K562 (cell line): ENCODE data around the gene FLAD1. TPM values are rescaled to one million over a fixed set of nuclear protein-coding genes. Genes with fewer than 3 reads are reported as not detected.

Experiments used
- ARID3B ChIP-seq: fragments of 250-450 bp; sonication (Bioruptor Pico); IDR thresholded peaks from 2 replicates; pipeline ENCODE4 v1.4.0; 2020; ENCODE audit warnings: borderline replicate concordance
- ATF7 ChIP-seq: fragments of 450-650 bp; IDR thresholded peaks from 2 replicates; pipeline ENCODE4 v1.7.1; 2014; ENCODE audit warnings: mild to moderate bottlenecking, moderate library complexity
- BMI1 ChIP-seq: fragments of 150-350 bp; IDR thresholded peaks from 2 replicates; pipeline ENCODE4 v1.6.1; 2014; ENCODE audit warnings: low read length
- EHMT2 ChIP-seq: fragments of 450-650 bp; IDR thresholded peaks from 2 replicates; pipeline ENCODE4 v1.6.1; 2018; ENCODE audit warnings: antibody characterized with exemption
- FOSL1 ChIP-seq: fragments of 200-800 bp; sonication (Bioruptor generic); conservative IDR thresholded peaks from 2 replicates; pipeline ENCODE4 v1.6.1; 2016; ENCODE audit warnings: missing genetic modification characterization, missing compliant biosample characterization
- GTF2F1 ChIP-seq: IDR thresholded peaks from 2 replicates; pipeline ENCODE4 v1.6.1; 2011; ENCODE audit warnings: low read depth, low read length, improper control_type of control experiment
- JUN ChIP-seq, 2 experiments: sonication (generic) in 1 of 2; formaldehyde crosslinking in 1 of 2; IDR thresholded peaks; 2 replicates each; pipeline versions ENCODE4 v1.6.1 to v1.8.0; 2012 to 2022; ENCODE audit warnings: borderline replicate concordance in 2 of 2, mild to moderate bottlenecking in 2 of 2, improper control_type of control experiment in 1 of 2, low read depth in 1 of 2, low read length in 1 of 2, missing genetic modification reagents in 1 of 2
- KDM5B ChIP-seq: fragments of 200-600 bp; sonication (generic); IDR thresholded peaks from 2 replicates; pipeline ENCODE4 v1.6.1; 2012; ENCODE audit warnings: low read depth, mild to moderate bottlenecking, moderate library complexity, low read length, control low read depth, inconsistent platforms; ENCODE audit not compliant: insufficient replicate concordance
- KLF1 ChIP-seq: fragments of 450-650 bp; IDR thresholded peaks from 2 replicates; pipeline ENCODE4 v1.6.1; 2016; ENCODE audit warnings: missing genetic modification characterization, missing compliant biosample characterization
- MEF2A ChIP-seq: IDR thresholded peaks from 2 replicates; pipeline ENCODE4 v1.6.1; 2011; ENCODE audit warnings: low read depth, mild to moderate bottlenecking, low read length, moderate library complexity; ENCODE audit not compliant: control insufficient read depth
- NR1H2 ChIP-seq: sonication (generic); formaldehyde crosslinking; IDR thresholded peaks from 2 replicates; pipeline ENCODE4 v1.4.0; 2020; ENCODE audit warnings: mild to moderate bottlenecking, missing genetic modification reagents
- NR3C1 ChIP-seq: sonication (generic); formaldehyde crosslinking; IDR thresholded peaks from 2 replicates; pipeline ENCODE4 v1.8.1; 2022; ENCODE audit warnings: missing genetic modification reagents
- POLR2AphosphoS2 ChIP-seq: IDR thresholded peaks from 2 replicates; pipeline ENCODE4 v1.6.1; 2012; ENCODE audit warnings: low read length, improper control_type of control experiment
- RBM14 ChIP-seq: fragments of 200-400 bp; formaldehyde crosslinking; IDR thresholded peaks from 2 replicates; pipeline ENCODE4 v1.6.1; 2018; ENCODE audit warnings: low read depth, mild to moderate bottlenecking, low read length, moderate library complexity, borderline replicate concordance; ENCODE audit not compliant: insufficient read depth
- SETDB1 ChIP-seq: IDR thresholded peaks from one replicate; pipeline ENCODE4 v1.6.1; 2012; ENCODE audit warnings: low read length, control low read depth, inconsistent platforms
- TFAM ChIP-seq: fragments of 250-450 bp; sonication (Bioruptor Pico); conservative IDR thresholded peaks from 2 replicates; pipeline ENCODE4 v1.5.0; 2021; ENCODE audit warnings: mild to moderate bottlenecking, moderate library complexity
- ZFP1 ChIP-seq: fragments of 450-650 bp; formaldehyde crosslinking; IDR thresholded peaks from 2 replicates; pipeline ENCODE4 v1.4.0; 2020; ENCODE audit warnings: mild to moderate bottlenecking, mixed read lengths
- ZKSCAN8 ChIP-seq: fragments of 200-800 bp; sonication (Bioruptor generic); IDR thresholded peaks from 2 replicates; pipeline ENCODE4 v1.6.1; 2016; ENCODE audit warnings: missing genetic modification characterization, missing compliant biosample characterization
- ZNF785 ChIP-seq: fragments of 250-450 bp; sonication (Bioruptor Pico); IDR thresholded peaks from 2 replicates; pipeline ENCODE4 v1.4.0; 2020; ENCODE audit warnings: mild to moderate bottlenecking
- ZNF830 ChIP-seq: fragments of 250-450 bp; sonication (Bioruptor Pico); IDR thresholded peaks from 2 replicates; pipeline ENCODE4 v1.5.0; 2021; ENCODE audit warnings: mild to moderate bottlenecking
- polyA plus RNA-seq, 8 experiments: library from polyadenylated mRNA; depleted of rRNA in 4 of 8; stranded (reverse) in 5 of 8; unstranded in 3 of 8; fragments of >200 nt; fragmentation: Nextera tagmentation in 2 of 8; fragmentation: Illumina TruSeq in 1 of 8; extraction: Ambion mirVana in 2 of 8; extraction: Trizol in 1 of 8; gene quantifications; 2 replicates each; pipeline versions ENCODE4 v1.2.1 to v1.2.3, GENCODE V29; 2011 to 2014; ENCODE audit warnings: inconsistent platforms in 1 of 8, missing spikeins in 1 of 8
- total RNA-seq, 7 experiments: library from RNA; depleted of rRNA in 6 of 7; stranded (reverse); fragments of >200 nt in 6 of 7; fragmentation: Illumina TruSeq in 2 of 7; extraction: Trizol in 2 of 7; gene quantifications; 2 replicates each; pipeline versions ENCODE4 v1.2.1 to v1.2.3, GENCODE V29; 2011 to 2021; ENCODE audit warnings: low replicate concordance in 1 of 7
- TF ChIP-seq, protein P1 (sequence below): fragments of 250-450 bp; sonication (Bioruptor Pico); IDR thresholded peaks from 2 replicates; pipeline ENCODE4 v1.5.0; 2020; ENCODE audit warnings: mild to moderate bottlenecking, borderline replicate concordance
- TF ChIP-seq, protein P2 (sequence below), 2 experiments: IDR thresholded peaks; 2 replicates each; pipeline ENCODE4 v1.6.1; 2012; ENCODE audit warnings: improper control_type of control experiment in 2 of 2, low read depth in 2 of 2, low read length in 2 of 2, borderline replicate concordance in 1 of 2

Gene FLAD1
- total and polyA plus RNA-seq, 9 of the 15 experiments (the other 6 are each of a cell fraction or from before 2014, with no cell fraction given): 24.9 to 85.8 (median 67.0) TPM

GRCh38 chr1:154998818-154999570, 15.8 kb downstream of the FLAD1 start (continued):
- TF ChIP-seq JUN (IDR thresholded peaks at IDR 0.05; ENCODE audit: borderline replicate concordance, low read depth, low read length) (no peak), JUN (CRISPR knock-in tag; IDR thresholded peaks at IDR 0.05; ENCODE audit: borderline replicate concordance) (no peak), FOSL1 (tag) (no peak; the same call in 1 of the 2 replicates), ZFP1 (CRISPR knock-in tag) (no peak), ZNF830 (CRISPR knock-in tag) (no peak), ATF7 (no peak; the same call in none of the 2 replicates), RBM14 (no peak), EHMT2 (no peak), MEF2A (peak; percentile 45; the same call in 1 of the 2 replicates), BMI1 (no peak), GTF2F1 (0 out of 2 replicates have a peak, but pooled peaks have one; percentile 32), TFAM (CRISPR knock-in tag) (no peak), ARID3B (CRISPR knock-in tag) (no peak), NR1H2 (CRISPR knock-in tag) (no peak), NR3C1 (CRISPR knock-in tag) (no peak), ZKSCAN8 (CRISPR knock-in tag) (no peak), POLR2AphosphoS2 (no peak), SETDB1 (no peak), KDM5B (no peak), ZNF785 (CRISPR knock-in tag) (no peak), KLF1 (tag) (no peak)
- TF ChIP-seq, protein P1, sequence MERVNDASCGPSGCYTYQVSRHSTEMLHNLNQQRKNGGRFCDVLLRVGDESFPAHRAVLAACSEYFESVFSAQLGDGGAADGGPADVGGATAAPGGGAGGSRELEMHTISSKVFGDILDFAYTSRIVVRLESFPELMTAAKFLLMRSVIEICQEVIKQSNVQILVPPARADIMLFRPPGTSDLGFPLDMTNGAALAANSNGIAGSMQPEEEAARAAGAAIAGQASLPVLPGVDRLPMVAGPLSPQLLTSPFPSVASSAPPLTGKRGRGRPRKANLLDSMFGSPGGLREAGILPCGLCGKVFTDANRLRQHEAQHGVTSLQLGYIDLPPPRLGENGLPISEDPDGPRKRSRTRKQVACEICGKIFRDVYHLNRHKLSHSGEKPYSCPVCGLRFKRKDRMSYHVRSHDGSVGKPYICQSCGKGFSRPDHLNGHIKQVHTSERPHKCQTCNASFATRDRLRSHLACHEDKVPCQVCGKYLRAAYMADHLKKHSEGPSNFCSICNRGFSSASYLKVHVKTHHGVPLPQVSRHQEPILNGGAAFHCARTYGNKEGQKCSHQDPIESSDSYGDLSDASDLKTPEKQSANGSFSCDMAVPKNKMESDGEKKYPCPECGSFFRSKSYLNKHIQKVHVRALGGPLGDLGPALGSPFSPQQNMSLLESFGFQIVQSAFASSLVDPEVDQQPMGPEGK (CRISPR knock-in tag): no peak
- TF ChIP-seq, protein P2, sequence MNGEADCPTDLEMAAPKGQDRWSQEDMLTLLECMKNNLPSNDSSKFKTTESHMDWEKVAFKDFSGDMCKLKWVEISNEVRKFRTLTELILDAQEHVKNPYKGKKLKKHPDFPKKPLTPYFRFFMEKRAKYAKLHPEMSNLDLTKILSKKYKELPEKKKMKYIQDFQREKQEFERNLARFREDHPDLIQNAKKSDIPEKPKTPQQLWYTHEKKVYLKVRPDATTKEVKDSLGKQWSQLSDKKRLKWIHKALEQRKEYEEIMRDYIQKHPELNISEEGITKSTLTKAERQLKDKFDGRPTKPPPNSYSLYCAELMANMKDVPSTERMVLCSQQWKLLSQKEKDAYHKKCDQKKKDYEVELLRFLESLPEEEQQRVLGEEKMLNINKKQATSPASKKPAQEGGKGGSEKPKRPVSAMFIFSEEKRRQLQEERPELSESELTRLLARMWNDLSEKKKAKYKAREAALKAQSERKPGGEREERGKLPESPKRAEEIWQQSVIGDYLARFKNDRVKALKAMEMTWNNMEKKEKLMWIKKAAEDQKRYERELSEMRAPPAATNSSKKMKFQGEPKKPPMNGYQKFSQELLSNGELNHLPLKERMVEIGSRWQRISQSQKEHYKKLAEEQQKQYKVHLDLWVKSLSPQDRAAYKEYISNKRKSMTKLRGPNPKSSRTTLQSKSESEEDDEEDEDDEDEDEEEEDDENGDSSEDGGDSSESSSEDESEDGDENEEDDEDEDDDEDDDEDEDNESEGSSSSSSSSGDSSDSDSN (IDR thresholded peaks at IDR 0.05; ENCODE audit: borderline replicate concordance in 1 of 2, low read depth in 2 of 2, low read length in 2 of 2): peak in 1 of 2 experiments; percentile 95; a peak in 2 of 4 replicates
